ENCODE measurements around the gene VWA5B1. TPM values are rescaled to one million over a fixed set of nuclear protein-coding genes. Genes with fewer than 3 reads are reported as not detected.
"Not testable (repeated sequence)": the region's sequence is repeated elsewhere in the genome, so short reads cannot be mapped to it uniquely, and the experiment has no call there.

The VWA5B1 gene
- total RNA-seq, 1 donor from 2014 or later: not detected

- DNase-seq (ENCODE audit: low read depth, low spot score): no peak
Observed at GRCh38 chr1:20280906-20281305, 9.8 kb upstream of the VWA5B1 start.

DNA sequence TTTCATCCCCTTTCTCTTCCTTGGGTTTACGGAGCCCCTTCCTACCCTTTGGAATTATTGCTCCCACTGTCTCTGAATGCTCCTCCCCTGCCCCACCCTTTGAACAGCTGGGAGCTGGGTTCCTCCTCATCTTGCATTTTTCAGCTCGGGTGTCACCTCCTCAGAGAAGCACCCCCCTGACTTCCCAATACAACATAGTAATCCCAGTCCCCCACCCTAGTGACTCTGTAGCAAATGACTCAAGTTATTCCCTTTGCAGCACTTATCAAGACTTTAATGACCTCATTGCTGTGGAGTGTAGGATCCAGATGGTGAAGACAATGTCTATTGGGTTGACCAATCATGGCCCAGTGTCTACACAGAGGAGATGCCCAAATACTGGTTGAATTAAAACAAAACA, 8.9 kb upstream of the VWA5B1 start:
- DNase-seq (ENCODE audit: low read depth, low spot score): no peak

- DNase-seq (ENCODE audit: low read depth, low spot score): no peak
Observed at GRCh38 chr1:20282533-20282932, 8.1 kb upstream of the VWA5B1 start.

DNA sequence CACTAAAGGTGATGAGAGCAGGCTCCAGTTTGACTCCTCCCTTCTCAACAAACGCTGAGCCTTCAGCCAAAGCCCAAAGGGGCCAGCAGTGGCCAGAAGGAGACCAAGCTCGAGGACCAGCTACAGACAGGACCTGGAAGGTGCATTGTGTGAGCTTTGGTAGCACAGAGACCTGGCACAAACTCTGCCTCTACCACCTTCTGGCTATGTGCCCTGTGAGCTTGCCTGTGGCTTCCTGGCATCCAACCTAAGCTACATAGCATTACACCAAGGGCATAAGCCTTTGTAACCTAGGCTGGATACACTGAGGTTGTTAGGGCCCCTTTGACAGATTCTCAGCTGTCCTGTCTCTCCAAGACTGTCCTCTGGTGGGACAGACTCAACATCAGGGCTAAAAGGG, 6.6 kb upstream of the VWA5B1 start:
- no peak for DNase-seq (ENCODE audit: low read depth, low spot score)

- DNase-seq (ENCODE audit: low read depth, low spot score): no peak
Observed at GRCh38 chr1:20284625-20285024, 6.0 kb upstream of the VWA5B1 start.

GRCh38 chr1:20285510-20285909, 5.2 kb upstream of the VWA5B1 start:
- no peak for DNase-seq (ENCODE audit: low read depth, low spot score)

DNA sequence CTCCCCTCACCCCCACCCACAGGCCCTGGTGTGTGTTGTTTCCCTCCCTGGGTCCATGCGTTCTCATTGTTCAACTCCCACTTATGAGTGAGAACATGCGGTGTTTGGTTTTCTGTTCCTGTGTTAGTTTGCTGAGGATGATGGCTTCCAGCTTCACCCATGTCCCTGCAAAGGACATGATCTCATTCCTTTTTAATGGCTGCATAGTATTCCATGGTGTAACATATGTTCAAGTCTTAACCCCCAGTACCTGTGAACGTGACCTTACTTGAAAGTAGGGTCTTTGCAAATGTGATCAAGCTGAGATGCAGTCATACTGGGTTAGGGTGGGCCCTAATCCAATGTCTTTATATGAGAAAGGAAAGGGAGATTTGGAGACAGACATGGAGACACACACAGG, 3.0 kb upstream of the VWA5B1 start:
- not testable (repeated sequence) for DNase-seq (ENCODE audit: low read depth, low spot score)

DNA sequence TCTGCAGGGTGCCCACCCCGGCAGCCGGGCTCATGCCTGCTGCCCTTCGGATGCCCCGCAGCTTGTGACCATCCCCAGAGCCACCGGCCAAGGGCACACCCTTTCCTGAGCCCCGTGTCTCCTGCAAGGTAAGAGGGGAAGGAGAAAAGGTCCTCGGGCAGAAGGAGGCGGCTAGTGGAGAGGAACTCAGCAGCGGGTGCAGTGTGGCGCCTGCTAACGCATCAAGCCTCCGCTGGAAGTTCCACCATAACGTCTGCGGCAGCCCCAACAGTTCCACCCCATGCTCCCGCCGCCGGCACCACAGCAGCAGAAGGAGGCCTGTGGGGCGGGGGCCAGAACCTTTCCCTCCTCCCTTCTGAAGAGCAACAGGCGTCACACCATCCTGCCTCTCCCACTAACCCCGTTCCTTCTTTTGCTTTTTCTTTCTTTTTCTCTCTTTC, 990 bp downstream of the VWA5B1 start:
- no peak for DNase-seq (ENCODE audit: low read depth, low spot score)

DNA sequence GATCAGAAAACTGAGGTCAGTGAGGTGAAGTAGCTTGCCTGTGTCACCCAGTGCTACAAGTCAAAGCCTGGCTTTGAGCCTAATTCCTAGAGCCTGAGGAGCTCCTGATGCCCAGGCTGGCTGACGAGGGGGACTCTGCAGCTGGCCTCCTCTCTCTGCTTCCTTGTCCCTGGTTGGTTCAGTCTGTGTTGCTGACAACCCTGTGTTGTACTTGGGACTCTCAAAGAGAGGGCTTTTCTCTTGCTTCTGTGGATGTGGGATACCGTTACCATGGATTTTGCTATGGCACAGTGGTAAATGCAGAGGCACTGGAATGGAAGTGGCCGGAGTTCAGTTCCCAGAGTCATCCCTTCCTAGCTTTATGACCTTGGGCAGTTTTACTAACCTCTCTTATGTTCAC, 8.0 kb downstream of the VWA5B1 start:
- DNase-seq (ENCODE audit: low read depth, low spot score): no peak

- no peak for DNase-seq (ENCODE audit: low read depth, low spot score)
Observed at GRCh38 chr1:20301463-20302107, 10.9 kb downstream of the VWA5B1 start.

DNA sequence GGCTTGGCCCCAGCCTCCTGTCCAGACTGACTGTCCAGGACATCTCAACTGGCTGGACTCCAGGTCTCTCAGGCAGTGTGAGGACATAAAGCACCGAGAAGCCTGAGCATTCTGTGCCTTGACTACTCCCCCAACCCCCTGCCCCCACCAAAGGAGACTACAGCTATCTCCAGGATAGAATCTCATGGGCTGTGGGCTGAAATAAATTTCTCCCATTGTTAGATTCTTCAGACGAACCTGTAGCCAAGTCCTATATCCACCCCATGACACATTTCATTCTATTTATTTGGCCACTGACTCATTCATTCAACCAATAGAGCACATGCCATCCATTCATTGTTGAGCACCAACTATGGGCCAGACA, 11.4 kb downstream of the VWA5B1 start:
- no peak for DNase-seq (ENCODE audit: low read depth, low spot score)

- DNase-seq (ENCODE audit: low read depth, low spot score): no peak
Observed at GRCh38 chr1:20307026-20307425, 16.4 kb downstream of the VWA5B1 start.

DNA sequence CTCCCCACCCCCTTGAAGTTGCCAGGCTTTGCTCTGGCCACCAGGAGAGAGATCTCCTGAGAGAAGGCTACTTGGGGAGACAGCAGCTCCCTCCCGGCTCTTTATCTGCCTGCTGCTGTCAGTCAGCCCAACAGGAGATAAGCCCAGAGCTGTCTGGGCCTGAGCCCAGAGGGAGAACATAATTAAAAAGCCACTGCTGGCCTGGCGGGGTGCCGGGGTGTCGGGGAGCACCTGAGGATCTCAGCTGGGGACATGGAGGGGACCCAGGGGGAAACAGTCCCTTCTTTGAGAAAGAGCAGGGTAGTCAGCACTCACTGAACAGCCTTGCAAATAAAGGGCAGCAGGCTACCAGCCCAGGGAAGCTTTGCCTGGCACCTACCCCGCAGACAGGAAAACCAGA, 17.9 kb downstream of the VWA5B1 start:
- DNase-seq (ENCODE audit: low read depth, low spot score): no peak

DNA sequence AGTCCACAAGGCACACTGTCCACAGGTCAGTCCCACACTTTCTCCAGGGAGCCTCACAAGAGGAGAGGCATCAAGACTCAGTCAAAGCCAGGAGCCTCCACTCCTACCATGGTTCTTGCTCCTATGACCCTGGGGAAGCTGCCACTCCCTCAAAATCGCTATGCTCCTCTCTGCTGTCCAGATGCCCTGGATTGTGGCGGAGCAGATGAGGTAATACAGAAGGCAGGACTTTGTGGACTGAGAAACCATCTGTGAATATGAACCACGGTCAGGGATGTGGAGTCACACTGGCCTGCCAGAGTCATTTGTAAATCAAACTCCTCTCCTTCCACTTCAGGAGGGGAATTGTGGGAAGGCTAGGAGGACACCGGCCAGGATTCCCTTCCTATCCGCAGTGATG, 20.6 kb downstream of the VWA5B1 start:
- no peak for DNase-seq (ENCODE audit: low read depth, low spot score)

- no peak for DNase-seq (ENCODE audit: low read depth, low spot score)
Observed at GRCh38 chr1:20312310-20312709, 21.6 kb downstream of the VWA5B1 start.

DNA sequence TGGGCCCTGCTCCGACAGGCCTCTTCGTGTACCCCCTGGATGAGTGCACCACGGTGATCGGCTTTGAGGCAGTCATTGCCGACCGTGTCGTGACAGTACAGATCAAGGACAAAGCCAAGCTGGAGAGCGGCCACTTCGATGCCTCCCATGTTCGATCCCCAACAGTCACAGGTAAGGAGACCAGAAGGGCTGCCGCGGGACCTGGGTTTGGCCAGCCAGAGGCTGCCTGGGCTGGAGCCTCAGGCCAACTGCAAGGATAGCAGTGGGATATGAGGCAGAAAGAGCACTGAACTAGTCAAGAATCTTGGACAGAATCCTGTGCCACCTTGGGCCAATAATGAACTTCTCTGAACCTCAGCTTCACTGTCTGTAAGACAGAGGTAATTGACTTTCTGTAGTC, 22.1 kb downstream of the VWA5B1 start:
- DNase-seq (ENCODE audit: low read depth, low spot score): no peak

GRCh38 chr1:20317471-20317870, 26.8 kb downstream of the VWA5B1 start:
- DNase-seq (ENCODE audit: low read depth, low spot score): no peak

DNA sequence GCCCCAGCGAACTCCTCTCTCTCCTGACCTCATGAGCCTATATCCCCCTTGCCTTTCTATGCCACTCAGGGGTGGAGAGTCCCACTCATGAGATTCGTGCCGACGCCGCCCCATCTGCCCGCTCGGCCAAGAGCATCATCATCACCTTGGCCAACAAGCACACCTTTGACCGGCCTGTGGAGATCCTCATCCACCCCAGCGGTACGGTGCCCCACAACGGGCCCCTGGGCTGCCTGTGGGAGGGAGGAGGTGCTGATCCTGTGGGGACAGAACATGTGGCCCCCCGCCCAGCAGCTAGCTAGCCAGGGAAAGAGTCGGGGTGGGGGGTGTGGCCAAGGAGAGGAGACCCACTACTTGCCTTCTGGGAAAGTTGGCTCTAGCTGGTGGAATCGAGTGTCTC, 27.8 kb downstream of the VWA5B1 start:
- DNase-seq (ENCODE audit: low read depth, low spot score): no peak

DNA sequence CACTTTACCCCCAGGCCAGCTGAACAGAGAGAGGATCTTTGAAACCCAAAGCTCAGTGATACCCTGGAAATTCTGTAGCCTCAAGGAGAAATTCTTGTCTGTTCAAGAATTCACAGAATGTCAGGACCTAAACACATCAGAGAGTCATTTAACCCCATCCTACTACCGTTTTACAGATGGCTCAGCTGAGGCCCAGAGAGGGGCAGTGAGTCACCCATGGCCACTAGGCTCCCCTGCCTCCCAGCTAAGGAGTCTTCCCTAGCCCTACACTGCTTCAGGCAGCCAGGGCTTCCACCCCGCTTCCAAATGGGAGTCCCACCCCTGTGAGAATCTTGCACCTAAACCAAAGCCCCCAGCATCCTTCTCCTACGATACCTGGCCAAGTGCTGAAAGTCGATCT, 28.3 kb downstream of the VWA5B1 start:
- DNase-seq (ENCODE audit: low read depth, low spot score): no peak

DNA sequence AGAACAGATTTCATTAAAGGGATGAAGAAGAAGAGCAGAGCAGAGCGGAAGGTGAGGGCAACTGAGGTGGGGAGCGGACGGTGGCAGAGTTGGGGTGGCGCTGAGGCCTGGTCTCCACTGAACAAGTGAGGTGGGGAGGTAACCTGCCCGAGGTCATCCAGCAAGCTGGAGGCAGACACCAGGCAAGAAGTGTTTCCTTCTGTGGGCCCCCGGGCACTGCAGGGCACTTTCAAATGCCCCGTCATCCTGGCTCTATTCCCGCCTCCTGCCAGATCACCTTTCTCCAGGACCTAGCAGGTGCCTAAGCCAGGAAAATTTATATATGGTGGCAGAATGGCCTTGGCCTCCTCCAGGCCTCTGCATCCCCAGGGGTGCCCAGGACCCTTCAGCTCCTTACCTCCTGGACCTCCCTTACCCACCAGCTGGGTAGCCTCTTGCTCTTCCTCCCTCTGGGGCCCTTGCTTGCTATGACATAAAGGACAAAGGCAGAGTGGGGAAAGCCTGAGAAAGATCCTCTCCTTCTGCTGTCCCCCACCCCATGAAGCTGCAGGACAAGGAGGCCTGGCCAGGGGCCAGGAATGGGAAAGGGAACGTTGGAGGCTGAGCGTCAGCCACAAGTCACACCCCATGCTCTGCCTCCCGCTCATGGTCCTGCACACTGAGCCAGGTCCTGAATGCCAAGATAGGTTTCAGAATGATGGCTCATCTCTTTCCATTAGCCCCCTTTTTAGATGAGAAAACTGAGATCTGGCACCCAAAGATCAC, 29.0 kb downstream of the VWA5B1 start:
- DNase-seq (ENCODE audit: low read depth, low spot score): no peak

DNA sequence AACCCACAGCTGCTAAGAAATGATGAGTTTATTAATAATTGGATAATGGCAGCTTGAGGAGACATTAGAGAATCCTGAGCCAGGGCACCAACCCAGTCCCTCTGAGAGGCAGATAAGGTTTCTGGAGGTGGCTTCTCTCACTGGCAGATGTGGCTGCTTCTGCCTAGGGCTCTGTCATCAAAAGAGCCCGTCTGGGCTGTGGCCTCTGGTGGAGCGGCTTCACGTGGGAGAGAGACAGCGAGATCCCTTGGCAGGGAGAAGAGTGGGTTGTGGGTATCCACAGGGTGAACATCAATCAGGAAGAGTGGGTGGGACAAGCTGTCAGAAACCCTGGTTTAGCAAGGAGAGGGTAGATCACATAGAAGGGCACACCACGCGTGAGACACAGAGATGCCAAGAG, 30.0 kb downstream of the VWA5B1 start:
- no peak for DNase-seq (ENCODE audit: low read depth, low spot score)

DNA sequence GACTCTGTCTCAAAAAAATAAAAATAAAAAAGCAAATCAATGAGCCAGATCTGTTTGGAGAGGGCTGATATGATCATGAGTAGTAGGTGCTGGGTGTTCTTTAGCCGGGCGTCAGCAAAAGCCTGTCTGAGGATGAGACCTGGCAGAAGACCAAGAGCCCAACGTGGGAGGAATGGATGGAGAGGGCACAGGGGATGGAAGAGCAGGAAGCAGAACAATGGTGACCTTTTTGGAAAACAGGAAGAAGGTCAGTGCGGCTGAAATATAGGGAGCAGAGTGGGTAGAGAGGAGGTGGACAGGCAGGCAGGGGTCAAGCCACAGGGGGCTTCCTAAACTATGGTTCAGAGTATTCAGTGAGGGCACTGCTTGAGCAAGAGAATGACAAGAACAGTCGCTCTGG, 30.9 kb downstream of the VWA5B1 start:
- DNase-seq (ENCODE audit: low read depth, low spot score): no peak

DNA sequence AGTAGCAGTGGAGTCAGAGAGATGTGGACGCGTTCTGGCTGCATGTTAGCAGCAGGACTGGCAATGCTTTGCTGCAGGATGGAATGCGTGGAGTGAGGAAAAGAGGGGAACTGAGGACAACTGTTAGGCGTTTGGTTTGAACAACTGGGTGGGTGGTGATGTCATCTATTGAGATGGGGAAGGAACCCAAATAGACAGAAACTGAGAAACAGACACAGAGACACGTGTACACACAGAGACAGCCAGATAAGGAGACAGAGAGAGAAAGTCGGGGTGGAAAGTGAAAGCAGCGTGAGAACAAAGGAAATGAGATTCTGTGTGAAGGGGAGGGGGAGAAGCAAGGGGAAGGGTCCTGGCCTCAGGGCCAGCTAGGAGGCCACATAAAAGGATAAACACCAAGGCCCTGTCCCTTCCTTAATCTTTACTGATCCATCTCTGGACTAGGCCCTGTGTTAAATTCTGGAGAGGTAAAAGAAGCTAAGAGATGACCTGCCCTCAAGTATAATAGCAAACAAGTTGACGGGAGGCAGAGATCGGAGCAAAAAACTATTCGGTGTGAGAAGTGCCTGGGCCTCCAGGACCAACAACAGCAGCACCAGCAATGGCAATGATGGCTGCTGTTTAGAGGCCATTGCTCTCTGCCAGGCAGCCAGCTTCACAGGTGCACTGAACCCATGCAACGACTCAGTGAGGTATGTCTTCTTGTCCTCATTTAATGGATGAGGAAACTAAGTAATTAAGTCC, 31.6 kb downstream of the VWA5B1 start:
- no peak for DNase-seq (ENCODE audit: low read depth, low spot score)

Measured in pulmonary artery endothelial cell (primary cell).